HCT116 (cell line): ENCODE results near the gene TMEM143. TPM values are rescaled to one million over a fixed set of nuclear protein-coding genes. Genes with fewer than 3 reads are reported as not detected.

Source experiments
- ATAC-seq: fragments of 200-7000 bp; cut with Tn5 transposase; 2 replicates; pipeline ENCODE4 v1.9.1; 2020; ENCODE audit warnings: mild to moderate bottlenecking, moderate library complexity
- BruUV-seq: library from RNA; stranded (reverse); fragments of 400-500 nt; replicated peaks from 2 replicates; lab custom pipeline; 2021; lab: Mats Ljungman, UMichigan
- CTCF ChIA-PET: fragments of 300-600 bp; sonication (Branson Sonifier 250); formaldehyde crosslinking; loops from one replicate; lab custom pipeline; 2021; ENCODE audit warnings: antibody characterized with exemption; lab: Charles Lee
- POLR2A ChIA-PET: fragments of 300-600, 350-600 bp; sonication (Branson Sonifier 250); formaldehyde crosslinking; loops from one replicate; lab custom pipeline; 2021; ENCODE audit warnings: antibody characterized with exemption; lab: Charles Lee
- RAD21 ChIA-PET, 2 experiments: fragments of 300-600 bp; sonication (Branson Sonifier 250); formaldehyde crosslinking; loops; one replicate each; lab custom pipeline; 2023; ENCODE audit warnings: low total read pairs in 2 of 2; ENCODE audit not compliant: uncharacterized antibody in 2 of 2, unreplicated experiment in 2 of 2, low non-redundant PET in 1 of 2; lab: Charles Lee
- DNase-seq: peaks from one replicate; pipeline ENCODE4 v3.0.0-alpha.2; 2010; ENCODE audit warnings: low read depth, low spot score
- H2AFZ ChIP-seq: fragments of 200-600 bp; shearing (Covaris generic), sonication (generic); 2 replicates; pipeline ENCODE4 v1.6.1; 2017; ENCODE audit warnings: low read depth, mixed run types, mixed read lengths, antibody characterized with exemption, low read length; ENCODE audit not compliant: poor library complexity, severe bottlenecking
- H3K27ac ChIP-seq: 2 replicates; pipeline ENCODE4 v1.5.1; 2012; ENCODE audit warnings: low read depth, low read length
- H3K27me3 ChIP-seq: fragments of 200-600 bp; sonication (generic); 2 replicates; pipeline ENCODE4 v1.6.1; 2016; ENCODE audit warnings: mixed run types, low read length, mixed read lengths; ENCODE audit not compliant: insufficient read depth
- H3K36me3 ChIP-seq, 2 experiments: fragments of 200-500 bp in 1 of 2; fragments of 200-600 bp in 1 of 2; sonication (Bioruptor generic) in 1 of 2; sonication (generic) in 1 of 2; 2 replicates each; pipeline versions ENCODE4 v1.5.1 to v1.6.1; 2014 to 2016; ENCODE audit warnings: low read length in 2 of 2, inconsistent platforms in 1 of 2, mixed read lengths in 1 of 2, mixed run types in 1 of 2; ENCODE audit not compliant: insufficient read depth in 2 of 2, control insufficient read depth in 1 of 2
- H3K4me1 ChIP-seq, 2 experiments: fragments of 200-600 bp in 1 of 2; sonication (generic) in 1 of 2; 2 replicates each; pipeline versions ENCODE4 v1.5.1 to v1.6.1; 2012 to 2017; ENCODE audit warnings: low read length in 2 of 2, inconsistent platforms in 1 of 2, mild to moderate bottlenecking in 1 of 2, mixed read lengths in 1 of 2, mixed run types in 1 of 2, moderate library complexity in 1 of 2; ENCODE audit not compliant: insufficient read depth in 2 of 2, control insufficient read depth in 1 of 2
- H3K4me2 ChIP-seq: fragments of 200-600 bp; sonication (generic); 2 replicates; pipeline ENCODE4 v1.6.1; 2017; ENCODE audit warnings: mixed run types, low read length, mixed read lengths
- H3K4me3 ChIP-seq, 2 experiments: fragments of 200-600 bp in 1 of 2; sonication (generic) in 1 of 2; replicated peaks in 1 of 2; 2 replicates each; pipeline ENCODE4 v1.5.1; 2011 to 2016; ENCODE audit warnings: low read length in 2 of 2, control low read depth in 1 of 2, low read depth in 1 of 2, mild to moderate bottlenecking in 1 of 2, mixed read lengths in 1 of 2, mixed run types in 1 of 2
- H3K79me2 ChIP-seq: fragments of 200-600 bp; sonication (generic); 2 replicates; pipeline ENCODE4 v1.6.1; 2017; ENCODE audit warnings: mild to moderate bottlenecking, mixed run types, low read length, moderate library complexity, mixed read lengths; ENCODE audit not compliant: insufficient read depth
- H3K9ac ChIP-seq: fragments of 200-600 bp; sonication (generic); 2 replicates; pipeline ENCODE4 v1.6.1; 2016; ENCODE audit warnings: low read length, mixed read lengths
- H3K9me2 ChIP-seq: fragments of 200-600 bp; sonication (generic), shearing (Covaris generic); 2 replicates; pipeline ENCODE4 v1.6.1; 2017; ENCODE audit warnings: mixed run types, mild to moderate bottlenecking, moderate library complexity; ENCODE audit not compliant: insufficient read depth
- H3K9me3 ChIP-seq, 2 experiments: fragments of 200-500 bp in 1 of 2; fragments of 200-600 bp in 1 of 2; sonication (Bioruptor generic) in 1 of 2; sonication (generic) in 1 of 2; 2 replicates each; pipeline ENCODE4 v1.6.1; 2014 to 2017; ENCODE audit warnings: low read length in 2 of 2, mixed read lengths in 2 of 2, inconsistent platforms in 1 of 2, low read depth in 1 of 2, mild to moderate bottlenecking in 1 of 2, mixed run types in 1 of 2, moderate library complexity in 1 of 2; ENCODE audit not compliant: control insufficient read depth in 1 of 2, insufficient read depth in 1 of 2
- H4K20me1 ChIP-seq: fragments of 200-600 bp; sonication (generic), shearing (Covaris generic); 2 replicates; pipeline ENCODE4 v1.6.1; 2017; ENCODE audit warnings: mixed run types, mild to moderate bottlenecking, moderate library complexity; ENCODE audit not compliant: insufficient read depth
- CEBPB ChIP-seq: IDR thresholded peaks from 2 replicates; pipeline ENCODE4 v1.6.1; 2012; ENCODE audit warnings: low read depth
- CTCF ChIP-seq, 3 experiments: fragments of 200-600 bp in 1 of 3; sonication (generic) in 1 of 3; IDR thresholded peaks in 2 of 3; conservative IDR thresholded peaks in 1 of 3; 2 replicates each; pipeline ENCODE4 v1.5.1; 2012 to 2017; ENCODE audit warnings: low read depth in 2 of 3, low read length in 2 of 3, antibody characterized with exemption in 1 of 3, borderline replicate concordance in 1 of 3, control low read depth in 1 of 3, mild to moderate bottlenecking in 1 of 3, mixed read lengths in 1 of 3, mixed run types in 1 of 3, moderate library complexity in 1 of 3; ENCODE audit not compliant: insufficient read depth in 1 of 3
- ELF1 ChIP-seq: IDR thresholded peaks from 2 replicates; pipeline ENCODE4 v1.6.1; 2012; ENCODE audit warnings: low read depth, borderline replicate concordance
- EZH2 ChIP-seq: fragments of 200-600 bp; sonication (generic); IDR thresholded peaks from 2 replicates; pipeline ENCODE4 v1.6.1; 2017; ENCODE audit warnings: antibody characterized with exemption, mixed run types
- EZH2phosphoT487 ChIP-seq: fragments of 200-600 bp; IDR thresholded peaks from 2 replicates; pipeline ENCODE4 v1.6.1; 2018; ENCODE audit warnings: antibody characterized with exemption, borderline replicate concordance
- RAD21 ChIP-seq: IDR thresholded peaks from 2 replicates; pipeline ENCODE4 v1.6.1; 2012; ENCODE audit warnings: low read depth, mild to moderate bottlenecking
- SIN3A ChIP-seq: IDR thresholded peaks from 2 replicates; pipeline ENCODE4 v1.6.1; 2012; ENCODE audit warnings: low read depth
- SP1 ChIP-seq: IDR thresholded peaks from 2 replicates; pipeline ENCODE4 v1.6.1; 2012; ENCODE audit warnings: low read depth
- ZNF274 ChIP-seq: fragments of 200-500 bp; sonication (Bioruptor generic); IDR thresholded peaks from 2 replicates; pipeline ENCODE4 v1.6.1; 2014; ENCODE audit warnings: mild to moderate bottlenecking, low read depth, low read length, inconsistent platforms
- intact Hi-C: fragments of 100-400 bp; cut with micrococcal nuclease; formaldehyde crosslinking; loops from 2 replicates; pipeline ENCODE4 v1.10.0; 2022
- total RNA-seq: library from RNA; stranded (reverse); gene quantifications from one replicate; pipeline ENCODE4 v1.2.1, GENCODE V29; 2021; ENCODE audit not compliant: unreplicated experiment

Gene TMEM143
- total RNA-seq, 1 experiment from 2014 or later = 13.2 TPM

- TF ChIP-seq CEBPB (no peak), ZNF274 (no peak)
Observed at GRCh38 chr19:48368936-48369335, 5.2 kb upstream of the TMEM143 start (continued).

- no peak overlapping the region for H3K4me3 ChIP-seq
- H3K4me1 ChIP-seq = peaks cover 11 to 24% of the 10 kb centered on the region in 2 experiments
- TF ChIP-seq SP1 = no peak
- no peak for TF ChIP-seq SIN3A
- TF ChIP-seq CTCF (IDR thresholded peaks at IDR 0.05 in 2 of 3, conservative IDR thresholded peaks at IDR 0.05 in 1 of 3; ENCODE audit: borderline replicate concordance in 1 of 3, insufficient read depth in 1 of 3, low read depth in 2 of 3, low read length in 2 of 3) = no peak
- no peak for TF ChIP-seq EZH2
- TF ChIP-seq ELF1 = no peak
- TF ChIP-seq CEBPB = no peak
- TF ChIP-seq RAD21 = no peak
- TF ChIP-seq EZH2phosphoT487 = no peak
- DNase-seq (no peak), ATAC-seq (no peak)
- no peaks in the 10 kb centered on the region for H3K9me2 ChIP-seq
- CTCF ChIA-PET = interaction anchor here (1.3 kb wide), 1 partner anchor 24 kb away, joined by 3 read pairs; the partner anchor contains the start of gene KDELR1
- H3K79me2 ChIP-seq = no peaks in the 10 kb centered on the region
- no TSS peak for BruUV-seq
- RAD21 ChIA-PET = no interaction called here
- no peak overlapping the region for H3K27ac ChIP-seq
- POLR2A ChIA-PET = no interaction called here
- no peaks in the 10 kb centered on the region for H4K20me1 ChIP-seq
- H2AFZ ChIP-seq = no peak overlapping the region
- H3K9me3 ChIP-seq = no peaks in the 10 kb centered on the region
- H3K36me3 ChIP-seq = no peaks in the 10 kb centered on the region
- no peak overlapping the region for H3K4me2 ChIP-seq
- no peaks in the 10 kb centered on the region for H3K27me3 ChIP-seq
- intact Hi-C loops = no loop called here
- H3K9ac ChIP-seq = no peak overlapping the region
Observed at GRCh38 chr19:48367855-48368254, 4.1 kb upstream of the TMEM143 start.
